ENCODE results near the gene ALDH3B2. TPM values are rescaled to one million over a fixed set of nuclear protein-coding genes. Genes with fewer than 3 reads are reported as not detected.

ALDH3B2 gene
- total and polyA plus RNA-seq, 3 experiments from 2014 or later, result not detected

DNA sequence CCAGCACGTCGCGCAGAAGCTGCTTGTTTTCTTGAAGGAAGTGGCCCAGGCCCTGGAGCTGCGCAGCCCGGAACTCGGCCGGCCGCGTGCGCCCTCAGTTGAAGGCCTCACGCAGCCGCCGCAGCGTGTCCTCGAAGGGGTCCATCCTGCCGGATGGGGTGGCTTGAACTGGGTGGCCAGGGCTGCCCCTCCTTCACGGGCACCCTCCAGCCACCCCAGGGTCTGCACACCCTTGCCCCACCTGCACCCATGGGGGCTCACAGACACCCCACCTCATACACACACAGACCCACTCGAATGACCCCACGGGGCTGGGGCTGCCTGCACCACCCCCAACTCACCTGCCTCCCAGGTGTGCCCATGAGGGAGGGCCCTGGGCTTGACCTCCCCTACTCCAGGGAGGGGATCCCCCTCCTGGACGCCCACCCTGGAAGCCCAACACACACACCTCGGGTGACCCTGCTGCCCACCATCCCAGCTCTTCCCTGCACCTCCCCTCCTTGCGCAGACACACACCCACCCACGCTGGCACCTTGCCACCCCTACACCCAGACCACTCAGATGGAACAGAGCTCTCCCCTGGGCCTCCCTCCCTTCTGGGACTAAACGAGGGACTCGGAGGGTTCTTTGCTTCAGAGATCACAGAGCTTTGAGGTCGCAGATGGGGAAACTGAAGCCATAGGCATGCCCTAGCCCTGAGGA is 6.8 kb downstream of the ALDH3B2 start:
- POLR2A ChIA-PET, result no interaction called here
- H3K27me3 Mint-ChIP-seq, result peaks cover 3 to 4% of the 10 kb centered on the region in 2 donors

DNA sequence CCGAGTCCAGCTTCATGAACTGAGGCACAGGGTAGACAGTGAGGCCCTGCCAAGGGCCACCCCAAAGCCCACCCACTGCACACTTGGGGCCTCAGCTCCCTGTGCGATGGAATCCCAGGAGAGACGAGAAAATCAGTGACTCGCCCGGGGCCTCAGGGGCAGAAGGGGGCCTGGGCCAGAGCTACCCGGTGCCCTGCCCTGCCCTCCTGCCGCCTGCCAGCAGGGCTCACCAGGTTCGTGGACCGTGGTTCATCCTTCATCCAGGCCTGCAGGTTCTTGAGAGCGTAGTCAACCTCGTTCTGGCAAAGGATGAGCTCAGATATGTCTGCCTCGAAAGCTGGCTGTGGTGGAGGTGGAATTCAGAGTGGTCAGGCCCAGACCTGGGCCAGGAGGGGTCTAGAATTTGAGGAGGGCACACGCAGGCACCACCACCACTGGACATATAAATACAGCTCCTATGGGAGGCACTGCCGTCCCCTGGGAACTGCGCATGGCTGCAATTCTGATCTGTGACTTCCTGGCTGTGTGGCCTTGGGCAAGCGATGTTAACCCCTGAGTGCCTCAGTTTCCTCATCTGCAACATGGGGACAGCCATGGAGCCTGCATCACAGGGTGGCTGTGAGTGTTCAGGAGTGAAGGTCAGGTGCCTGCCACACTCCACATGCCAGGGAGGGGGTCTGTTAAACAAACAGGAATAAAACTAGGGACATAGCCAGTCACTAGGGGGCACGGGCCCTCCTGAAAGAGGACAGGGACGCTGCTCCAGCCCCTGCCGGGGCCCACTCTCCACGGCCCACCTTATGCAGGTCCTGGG is 7.5 kb downstream of the ALDH3B2 start:
- Mint-ChIP-seq H3K27ac (no peak overlapping the region), H3K4me1 (no peaks in the 10 kb centered on the region), H3K36me3 (no peaks in the 10 kb centered on the region), H3K4me3 (no peak overlapping the region), H3K27me3 (no peaks in the 10 kb centered on the region), H3K9me3 (no peaks in the 10 kb centered on the region)
- no peak for DNase-seq
- Histone ChIP-seq H3K4me1 (ENCODE audit: insufficient read depth, low read length) (no peaks in the 10 kb centered on the region), H3K27me3 (ENCODE audit: insufficient read depth, low read length, poor library complexity, severe bottlenecking) (no peaks in the 10 kb centered on the region), H3K4me3 (ENCODE audit: low read length) (no peak overlapping the region), H3K27ac (ENCODE audit: low read depth, low read length) (no peak overlapping the region), H3K36me3 (ENCODE audit: insufficient read depth, low read length) (no peaks in the 10 kb centered on the region), H3K9me3 (ENCODE audit: low read length) (no peaks in the 10 kb centered on the region)
- ChIA-PET POLR2A (no interaction called here), CTCF (interaction anchor here (0.7 to 1.7 kb wide), 2 partner anchors 8 to 9 kb away, joined by 3 to 6 read pairs; no protein-coding TSS in a partner anchor)

More for the DNA sequence above, 6.8 kb downstream of the ALDH3B2 start:
- CTCF ChIA-PET, result interaction anchor here (1.7 kb wide), 1 partner anchor 9 kb away, joined by 6 read pairs; no protein-coding TSS in a partner anchor
- H3K4me1 ChIP-seq (ENCODE audit: insufficient read depth, low read length), result no peaks in the 10 kb centered on the region
- H3K4me3 ChIP-seq (ENCODE audit: low read length), result no peak overlapping the region
- H3K36me3 ChIP-seq (ENCODE audit: insufficient read depth, low read length), result no peaks in the 10 kb centered on the region
- no peaks in the 10 kb centered on the region for H3K36me3 Mint-ChIP-seq
- H3K27ac ChIP-seq (ENCODE audit: low read depth, low read length), result no peak overlapping the region
- no peaks in the 10 kb centered on the region for H3K27me3 ChIP-seq (ENCODE audit: insufficient read depth, low read length, poor library complexity, severe bottlenecking)
- no peak for DNase-seq
- no peak overlapping the region for H3K4me3 Mint-ChIP-seq
- H3K9me3 Mint-ChIP-seq, result no peaks in the 10 kb centered on the region
- no peak overlapping the region for H3K27ac Mint-ChIP-seq
- H3K4me1 Mint-ChIP-seq, result no peaks in the 10 kb centered on the region
- H3K9me3 ChIP-seq (ENCODE audit: low read length), result no peaks in the 10 kb centered on the region

DNA sequence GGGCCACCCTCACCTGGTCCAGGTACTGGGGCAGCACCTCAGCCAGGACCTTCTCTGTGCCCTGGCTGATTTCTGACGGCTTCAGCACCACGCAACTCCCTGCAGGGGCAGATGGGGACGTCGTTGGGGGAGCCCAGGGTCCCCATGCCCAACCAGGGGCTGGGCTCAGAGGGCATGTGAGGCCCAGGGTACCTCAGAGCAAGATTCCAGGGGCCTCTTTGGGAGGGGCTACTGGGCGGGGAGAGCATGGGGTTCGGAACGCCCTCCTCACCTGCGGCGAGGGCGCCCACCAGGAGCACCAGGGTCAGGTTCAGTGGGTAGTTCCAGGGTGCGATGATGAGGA is 8.1 kb downstream of the ALDH3B2 start:
- ChIA-PET CTCF (interaction anchor here (0.7 to 1.7 kb wide), 2 partner anchors 8 to 9 kb away, joined by 3 to 6 read pairs; no protein-coding TSS in a partner anchor), POLR2A (no interaction called here)
- no peaks in the 10 kb centered on the region for H3K36me3 ChIP-seq (ENCODE audit: insufficient read depth, low read length)
- no peaks in the 10 kb centered on the region for H3K9me3 Mint-ChIP-seq
- H3K27ac Mint-ChIP-seq, result no peak overlapping the region
- DNase-seq, result no peak
- no peaks in the 10 kb centered on the region for H3K4me1 ChIP-seq (ENCODE audit: insufficient read depth, low read length)
- no peak overlapping the region for H3K4me3 Mint-ChIP-seq
- H3K27ac ChIP-seq (ENCODE audit: low read depth, low read length), result no peak overlapping the region
- H3K4me1 Mint-ChIP-seq, result no peaks in the 10 kb centered on the region
- no peaks in the 10 kb centered on the region for H3K9me3 ChIP-seq (ENCODE audit: low read length)
- no peaks in the 10 kb centered on the region for H3K27me3 Mint-ChIP-seq
- H3K27me3 ChIP-seq (ENCODE audit: insufficient read depth, low read length, poor library complexity, severe bottlenecking), result no peaks in the 10 kb centered on the region
- no peak overlapping the region for H3K4me3 ChIP-seq (ENCODE audit: low read length)
- no peaks in the 10 kb centered on the region for H3K36me3 Mint-ChIP-seq

DNA sequence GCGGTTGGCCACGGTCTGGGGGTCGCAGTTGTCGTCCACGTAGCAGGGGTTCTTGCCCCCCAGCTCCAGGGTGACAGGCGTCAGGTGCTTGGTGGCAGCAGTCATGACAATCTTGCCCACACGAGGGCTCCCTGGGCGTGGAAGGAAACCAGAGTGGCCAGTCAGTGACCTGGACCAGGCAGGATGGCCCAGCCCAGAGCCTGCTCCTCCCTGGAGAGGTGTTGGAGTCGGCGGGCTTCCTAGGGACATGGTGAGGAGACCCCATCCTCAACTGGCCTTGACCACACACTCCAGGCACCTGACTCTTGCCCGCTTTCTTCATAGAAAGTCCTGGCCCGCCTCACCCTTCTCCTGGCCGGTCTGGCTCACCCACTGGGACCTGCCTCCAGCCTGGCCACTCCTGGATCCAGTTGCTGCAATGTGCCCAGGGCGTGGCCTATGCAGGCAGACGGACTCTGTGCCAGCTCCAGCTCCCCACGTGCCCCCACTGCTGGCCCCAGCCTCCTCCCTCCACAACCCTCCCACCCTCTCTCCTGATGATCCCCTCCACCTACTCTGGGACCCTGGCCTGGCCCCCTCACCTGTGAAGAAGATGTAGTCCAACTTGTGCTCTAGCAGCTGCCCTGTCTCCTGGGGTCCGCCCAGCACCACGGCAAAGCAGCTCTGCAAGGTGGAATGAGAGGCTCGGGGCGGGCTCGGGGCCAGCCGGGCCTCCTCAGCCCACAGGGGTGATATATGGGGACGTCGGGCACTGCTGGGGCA is 8.7 kb downstream of the ALDH3B2 start:
- Histone ChIP-seq H3K9me3 (ENCODE audit: low read length) (no peaks in the 10 kb centered on the region), H3K4me3 (ENCODE audit: low read length) (no peak overlapping the region), H3K4me1 (ENCODE audit: insufficient read depth, low read length) (no peaks in the 10 kb centered on the region), H3K36me3 (ENCODE audit: insufficient read depth, low read length) (no peaks in the 10 kb centered on the region), H3K27ac (ENCODE audit: low read depth, low read length) (no peak overlapping the region), H3K27me3 (ENCODE audit: insufficient read depth, low read length, poor library complexity, severe bottlenecking) (no peaks in the 10 kb centered on the region)
- CTCF ChIA-PET, result no interaction called here
- no peak overlapping the region for H3K27ac Mint-ChIP-seq
- H3K9me3 Mint-ChIP-seq, result no peaks in the 10 kb centered on the region
- no peaks in the 10 kb centered on the region for H3K36me3 Mint-ChIP-seq
- no peak overlapping the region for H3K4me3 Mint-ChIP-seq
- POLR2A ChIA-PET, result no interaction called here
- H3K27me3 Mint-ChIP-seq, result no peaks in the 10 kb centered on the region
- DNase-seq, result no peak
- no peaks in the 10 kb centered on the region for H3K4me1 Mint-ChIP-seq

DNA sequence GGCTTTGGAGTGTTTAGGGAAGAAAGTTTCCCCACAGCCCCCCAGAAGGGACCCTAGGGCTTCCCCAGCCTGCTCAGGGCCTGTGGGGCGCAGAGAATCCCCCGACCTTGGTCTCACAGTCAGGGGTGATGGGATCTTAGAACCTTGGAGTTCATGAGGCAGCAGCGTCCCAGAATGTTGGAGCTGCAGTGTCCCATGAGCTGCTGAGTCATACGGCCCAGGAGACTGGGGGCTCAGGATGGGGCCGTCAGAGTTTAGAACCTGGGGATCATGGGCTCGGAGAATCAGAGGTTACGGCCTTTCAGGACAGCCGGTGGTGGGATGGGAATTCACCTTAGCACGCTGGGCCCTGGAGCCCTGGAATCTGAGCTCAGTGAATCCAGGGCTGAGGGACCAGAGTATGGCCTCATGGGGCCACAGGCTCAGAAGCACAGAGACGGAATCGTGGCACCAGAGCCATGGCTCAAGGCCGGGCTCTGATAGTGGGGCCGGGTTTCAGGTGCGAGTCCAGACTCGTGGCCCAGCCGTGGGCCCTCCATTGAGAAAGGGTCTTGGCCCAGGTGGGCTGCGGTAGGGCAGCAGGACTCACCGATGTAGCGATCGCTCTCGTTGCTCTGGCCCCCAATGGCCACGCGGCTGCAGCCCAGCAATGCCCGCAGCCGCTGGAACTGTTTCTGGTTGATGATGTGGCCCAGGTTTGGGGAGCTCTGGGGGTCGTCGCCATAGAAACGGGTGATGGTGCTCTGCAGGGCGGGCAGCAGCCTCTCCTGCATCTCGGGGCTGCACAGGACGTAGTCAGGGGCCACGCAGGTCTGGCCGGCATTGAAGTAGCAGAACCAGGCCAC is 9.5 kb downstream of the ALDH3B2 start:
- no peaks in the 10 kb centered on the region for H3K9me3 ChIP-seq (ENCODE audit: low read length)
- H3K4me1 Mint-ChIP-seq, result no peaks in the 10 kb centered on the region
- DNase-seq, result no peak
- H3K27ac Mint-ChIP-seq, result no peak overlapping the region
- no peak overlapping the region for H3K4me3 Mint-ChIP-seq
- H3K27me3 ChIP-seq (ENCODE audit: insufficient read depth, low read length, poor library complexity, severe bottlenecking), result no peaks in the 10 kb centered on the region
- POLR2A ChIA-PET, result no interaction called here
- no peaks in the 10 kb centered on the region for H3K36me3 Mint-ChIP-seq
- H3K4me1 ChIP-seq (ENCODE audit: insufficient read depth, low read length), result no peaks in the 10 kb centered on the region
- CTCF ChIA-PET, result no interaction called here
- H3K36me3 ChIP-seq (ENCODE audit: insufficient read depth, low read length), result no peaks in the 10 kb centered on the region
- no peaks in the 10 kb centered on the region for H3K27me3 Mint-ChIP-seq
- H3K9me3 Mint-ChIP-seq, result no peaks in the 10 kb centered on the region
- H3K4me3 ChIP-seq (ENCODE audit: low read length), result no peak overlapping the region
- no peak overlapping the region for H3K27ac ChIP-seq (ENCODE audit: low read depth, low read length)

DNA sequence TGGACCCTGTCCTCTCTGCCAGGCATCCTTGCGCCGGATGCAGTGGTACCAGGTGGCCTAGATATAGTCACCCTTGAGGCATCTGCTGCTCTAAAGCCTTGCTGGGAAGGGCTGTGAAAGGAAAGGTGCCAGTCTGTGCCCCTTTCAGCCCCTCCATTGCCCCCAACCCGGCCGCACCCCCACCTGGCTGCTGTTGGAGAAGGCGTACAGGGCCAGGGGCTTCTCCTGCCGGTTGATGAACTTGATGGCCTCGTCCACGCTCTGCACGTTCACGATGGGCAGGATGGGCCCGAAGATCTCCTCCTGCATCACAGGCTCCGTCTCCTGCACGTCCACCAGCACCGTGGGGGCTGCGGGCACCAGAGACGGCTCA is 10.2 kb downstream of the ALDH3B2 start:
- Histone ChIP-seq H3K36me3 (ENCODE audit: insufficient read depth, low read length) (no peaks in the 10 kb centered on the region), H3K4me1 (ENCODE audit: insufficient read depth, low read length) (no peaks in the 10 kb centered on the region), H3K9me3 (ENCODE audit: low read length) (no peaks in the 10 kb centered on the region), H3K27ac (ENCODE audit: low read depth, low read length) (no peak overlapping the region), H3K27me3 (ENCODE audit: insufficient read depth, low read length, poor library complexity, severe bottlenecking) (no peaks in the 10 kb centered on the region), H3K4me3 (ENCODE audit: low read length) (no peak overlapping the region)
- CTCF ChIA-PET, result no interaction called here
- Mint-ChIP-seq H3K27ac (no peak overlapping the region), H3K36me3 (no peaks in the 10 kb centered on the region), H3K4me1 (peaks cover 0 to 2% (median 1%) of the 10 kb centered on the region in 3 donors), H3K9me3 (no peaks in the 10 kb centered on the region), H3K27me3 (no peaks in the 10 kb centered on the region), H3K4me3 (no peak overlapping the region)
- POLR2A ChIA-PET, result no interaction called here
- no peak for DNase-seq

DNA sequence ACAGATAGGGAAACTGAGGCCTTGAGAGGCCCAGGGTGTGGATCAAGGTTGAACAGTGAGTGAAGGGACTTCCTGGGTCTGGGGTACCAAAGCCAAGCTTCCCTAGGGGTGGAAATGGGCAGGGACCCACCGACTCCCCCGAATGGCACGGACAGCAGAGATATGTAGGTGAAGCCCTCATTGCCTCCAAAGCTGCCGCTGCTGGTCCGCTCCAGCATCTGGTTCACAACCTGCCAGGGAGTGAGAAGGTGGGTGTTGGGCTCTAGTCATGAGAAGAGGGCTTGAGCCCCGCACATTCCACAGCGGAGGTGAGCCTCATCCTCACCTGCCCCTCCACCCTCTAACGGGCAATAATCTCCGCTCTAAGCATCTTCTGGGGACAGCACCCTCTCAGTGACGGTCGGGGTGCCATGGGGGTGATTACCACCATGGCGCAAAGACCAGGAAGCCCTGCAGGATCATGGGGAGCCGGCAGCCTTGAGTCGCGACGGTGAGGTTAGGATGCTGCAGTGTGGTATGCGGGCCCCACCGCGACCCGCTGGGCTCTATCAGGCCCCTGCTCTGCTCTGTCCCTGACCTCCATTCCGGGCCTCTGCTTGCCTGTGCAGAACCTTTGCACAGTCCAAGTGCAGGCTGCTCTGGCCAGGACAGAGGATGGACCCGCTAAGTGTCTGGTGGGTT is 10.8 kb downstream of the ALDH3B2 start:
- Mint-ChIP-seq H3K27me3 (no peaks in the 10 kb centered on the region), H3K4me3 (no peak overlapping the region), H3K36me3 (no peaks in the 10 kb centered on the region), H3K4me1 (peaks cover 0 to 7% (median 7%) of the 10 kb centered on the region in 3 donors), H3K9me3 (no peaks in the 10 kb centered on the region), H3K27ac (no peak overlapping the region)
- no peak overlapping the region for H3K27ac ChIP-seq (ENCODE audit: low read depth, low read length)
- CTCF ChIA-PET, result interaction anchor here (0.8 kb wide), 1 partner anchor 34 kb away, joined by 3 read pairs; the partner anchor contains the start of gene NUDT8
- H3K36me3 ChIP-seq (ENCODE audit: insufficient read depth, low read length), result no peaks in the 10 kb centered on the region
- H3K27me3 ChIP-seq (ENCODE audit: insufficient read depth, low read length, poor library complexity, severe bottlenecking), result no peaks in the 10 kb centered on the region
- no peak overlapping the region for H3K4me3 ChIP-seq (ENCODE audit: low read length)
- no peak for DNase-seq
- POLR2A ChIA-PET, result no interaction called here
- H3K4me1 ChIP-seq (ENCODE audit: insufficient read depth, low read length), result no peaks in the 10 kb centered on the region
- H3K9me3 ChIP-seq (ENCODE audit: low read length), result no peaks in the 10 kb centered on the region

Data from CD8-positive, alpha-beta memory T cell (primary cell).